GM19023 (cell line): Measurements from ENCODE around the gene HIC1.

Experiments
- ATAC-seq: cut with Tn5 transposase; IDR thresholded peaks from one replicate; pipeline ENCODE4 v1.9.1; 2021; ENCODE audit warnings: mild to moderate bottlenecking, moderate library complexity; ENCODE audit not compliant: unreplicated experiment

Gene HIC1

GRCh38 chr17:2025220-2025621 is 29.7 kb upstream of the HIC1 start, which contains the start of gene RTN4RL1:
TSS of gene RTN4RL1 (minus strand) at chr17:2025334. CDS start at chr17:2024865, 469 bp downstream.
- no peak for ATAC-seq

GRCh38 chr17:2025622-2026309 is 29.1 kb upstream of the HIC1 start:
- no peak for ATAC-seq

GRCh38 chr17:2027528-2028233 is 27.2 kb upstream of the HIC1 start:
- no peak for ATAC-seq

GRCh38 chr17:2028234-2028614 is 26.7 kb upstream of the HIC1 start:
- no peak for ATAC-seq

GRCh38 chr17:2028737-2029136 is 26.2 kb upstream of the HIC1 start:
- no peak for ATAC-seq

GRCh38 chr17:2029911-2030778 is 24.8 kb upstream of the HIC1 start, which contains the start of gene DPH1:
TSS of gene DPH1 (plus strand) at chr17:2030153. CDS start at chr17:2030170, 17 bp downstream.
- peak; percentile 78 for ATAC-seq

- ATAC-seq = peak; percentile 25
These were observed 24.1 kb upstream of the HIC1 start for GRCh38 chr17:2030779-2031163.

GRCh38 chr17:2033153-2033552 is 21.8 kb upstream of the HIC1 start:
- no peak for ATAC-seq

- no peak for ATAC-seq
These were observed 20.7 kb upstream of the HIC1 start for GRCh38 chr17:2034157-2034556.

- no peak for ATAC-seq
These were observed 19.9 kb upstream of the HIC1 start for GRCh38 chr17:2034806-2035540.

- ATAC-seq = no peak
These were observed 19.1 kb upstream of the HIC1 start for GRCh38 chr17:2035541-2036488.

GRCh38 chr17:2037155-2037554 is 17.7 kb upstream of the HIC1 start:
- no peak for ATAC-seq

- ATAC-seq = no peak
These were observed 14.6 kb upstream of the HIC1 start for GRCh38 chr17:2040219-2040827.

- ATAC-seq = no peak
These were observed 13.9 kb upstream of the HIC1 start for GRCh38 chr17:2040942-2041560.

- ATAC-seq = peak; percentile 90
These were observed 13.1 kb upstream of the HIC1 start, which contains the start of gene OVCA2 for GRCh38 chr17:2041561-2042389. TSS of gene OVCA2 (plus strand) at chr17:2042022. CDS start at chr17:2042048, 26 bp downstream.

GRCh38 chr17:2042390-2042847 is 12.5 kb upstream of the HIC1 start:
- ATAC-seq = no peak

GRCh38 chr17:2042933-2043332 is 12.0 kb upstream of the HIC1 start:
- ATAC-seq = no peak

GRCh38 chr17:2043785-2044184 is 11.1 kb upstream of the HIC1 start:
- ATAC-seq = no peak
